Muscle layer of colon (tissue), 2 donors: ENCODE results near the gene MGLL.
"Not testable (repeated sequence)": the region's sequence is repeated elsewhere in the genome, so short reads cannot be mapped to it uniquely, and the experiment has no call there.

Experiments used
- H3K27ac ChIP-seq: one replicate; pipeline ENCODE4 v1.7.0; 2013; ENCODE audit warnings: low read depth, mild to moderate bottlenecking, low read length, moderate library complexity
- H3K27me3 ChIP-seq, 2 donors: one replicate each; pipeline ENCODE4 v1.7.0; 2013; ENCODE audit warnings: low read length in 2 of 2, mild to moderate bottlenecking in 2 of 2; ENCODE audit not compliant: insufficient read depth in 2 of 2, control insufficient read depth in 1 of 2
- H3K36me3 ChIP-seq: one replicate; pipeline ENCODE4 v1.7.0; 2013; ENCODE audit warnings: mild to moderate bottlenecking, low read length; ENCODE audit not compliant: insufficient read depth
- H3K4me1 ChIP-seq: one replicate; pipeline ENCODE4 v1.7.0; 2013; ENCODE audit warnings: mild to moderate bottlenecking, low read length; ENCODE audit not compliant: insufficient read depth
- H3K4me3 ChIP-seq, 2 donors: one replicate each; pipeline ENCODE4 v1.7.0; 2013; ENCODE audit warnings: low read length in 2 of 2, low read depth in 1 of 2, mild to moderate bottlenecking in 1 of 2, moderate library complexity in 1 of 2
- H3K9ac ChIP-seq: one replicate; pipeline ENCODE4 v1.7.0; 2013; ENCODE audit warnings: low read length
- H3K9me3 ChIP-seq: one replicate; pipeline ENCODE4 v1.7.0; 2013; ENCODE audit warnings: mild to moderate bottlenecking, low read length
- donor health status: abdominal sarcoma.
- donor health status: Adenocarcinoma of cecum.

MGLL gene

GRCh38 chr3:127685708-127686511 is 136.4 kb downstream of the MGLL start:
- H3K27me3 ChIP-seq: no peaks in the 10 kb centered on the region
- H3K9ac ChIP-seq: no peak overlapping the region
- H3K9me3 ChIP-seq: no peaks in the 10 kb centered on the region
- no peak overlapping the region for H3K4me3 ChIP-seq
- peaks cover 33% of the 10 kb centered on the region for H3K4me1 ChIP-seq
- no peak overlapping the region for H3K27ac ChIP-seq
- H3K36me3 ChIP-seq: no peaks in the 10 kb centered on the region

GRCh38 chr3:127684871-127685707 is 137.2 kb downstream of the MGLL start:
- Histone ChIP-seq H3K4me3 (no peak overlapping the region), H3K9ac (no peak overlapping the region), H3K9me3 (no peaks in the 10 kb centered on the region), H3K4me1 (peaks cover 25% of the 10 kb centered on the region), H3K36me3 (no peaks in the 10 kb centered on the region), H3K27me3 (no peaks in the 10 kb centered on the region), H3K27ac (no peak overlapping the region)

- Histone ChIP-seq H3K4me1 (peaks cover 1% of the 10 kb centered on the region), H3K27me3 (no peaks in the 10 kb centered on the region), H3K4me3 (no peak overlapping the region), H3K9ac (no peak overlapping the region), H3K36me3 (peaks cover 14% of the 10 kb centered on the region), H3K9me3 (no peaks in the 10 kb centered on the region), H3K27ac (no peak overlapping the region)
These were observed 139.8 kb downstream of the MGLL start for GRCh38 chr3:127682561-127682960.

GRCh38 chr3:127682175-127682554 is 140.2 kb downstream of the MGLL start:
- H3K4me1 ChIP-seq, H3K27ac ChIP-seq, H3K9me3 ChIP-seq, H3K9ac ChIP-seq, H3K27me3 ChIP-seq, H3K4me3 ChIP-seq: not testable (repeated sequence)
- peaks cover 18% of the 10 kb centered on the region for H3K36me3 ChIP-seq

- H3K9me3 ChIP-seq: no peaks in the 10 kb centered on the region
- H3K4me3 ChIP-seq: no peak overlapping the region
- H3K36me3 ChIP-seq: peaks cover 29% of the 10 kb centered on the region
- no peak overlapping the region for H3K27ac ChIP-seq
- no peaks in the 10 kb centered on the region for H3K27me3 ChIP-seq
- H3K4me1 ChIP-seq: no peaks in the 10 kb centered on the region
- H3K9ac ChIP-seq: no peak overlapping the region
These were observed 141.5 kb downstream of the MGLL start for GRCh38 chr3:127680798-127681221.

- H3K27me3 ChIP-seq: no peaks in the 10 kb centered on the region
- H3K9me3 ChIP-seq: no peaks in the 10 kb centered on the region
- no peak overlapping the region for H3K27ac ChIP-seq
- no peaks in the 10 kb centered on the region for H3K4me1 ChIP-seq
- H3K9ac ChIP-seq: no peak overlapping the region
- H3K36me3 ChIP-seq: peaks cover 33% of the 10 kb centered on the region
- no peak overlapping the region for H3K4me3 ChIP-seq
These were observed 142.1 kb downstream of the MGLL start for GRCh38 chr3:127680146-127680661.

GRCh38 chr3:127679534-127680145 is 142.7 kb downstream of the MGLL start:
- Histone ChIP-seq H3K9me3 (no peaks in the 10 kb centered on the region), H3K27me3 (no peaks in the 10 kb centered on the region), H3K4me1 (no peaks in the 10 kb centered on the region), H3K4me3 (no peak overlapping the region), H3K9ac (no peak overlapping the region), H3K27ac (no peak overlapping the region), H3K36me3 (peaks cover 33% of the 10 kb centered on the region)

- Histone ChIP-seq H3K36me3 (peaks cover 33% of the 10 kb centered on the region), H3K9me3 (no peaks in the 10 kb centered on the region), H3K4me3 (no peak overlapping the region), H3K27ac (no peak overlapping the region), H3K4me1 (peaks cover 4% of the 10 kb centered on the region), H3K9ac (no peak overlapping the region), H3K27me3 (no peaks in the 10 kb centered on the region)
These were observed 143.4 kb downstream of the MGLL start for GRCh38 chr3:127678611-127679533.

- no peak overlapping the region for H3K27ac ChIP-seq
These were observed 144.1 kb downstream of the MGLL start for GRCh38 chr3:127678315-127678599.

GRCh38 chr3:127677541-127678314 is 144.6 kb downstream of the MGLL start:
- no peak overlapping the region for H3K9ac ChIP-seq
- peaks cover 5% of the 10 kb centered on the region for H3K4me1 ChIP-seq
- H3K9me3 ChIP-seq: no peaks in the 10 kb centered on the region
- H3K36me3 ChIP-seq: peaks cover 33% of the 10 kb centered on the region
- H3K27me3 ChIP-seq: no peaks in the 10 kb centered on the region
- no peak overlapping the region for H3K27ac ChIP-seq
- H3K4me3 ChIP-seq: no peak overlapping the region

More at GRCh38 chr3:127678315-127678599, 144.1 kb downstream of the MGLL start:
- no peak overlapping the region for H3K9ac ChIP-seq
- H3K9me3 ChIP-seq: no peaks in the 10 kb centered on the region
- H3K36me3 ChIP-seq: peaks cover 33% of the 10 kb centered on the region
- peaks cover 5% of the 10 kb centered on the region for H3K4me1 ChIP-seq
- no peaks in the 10 kb centered on the region for H3K27me3 ChIP-seq
- H3K4me3 ChIP-seq: no peak overlapping the region
